Bone marrow (tissue), 2 donors: ENCODE data around the gene ENSA.
A peak's percentile ranks its signal among the peaks of the same experiment; 100 is the strongest.
"Not testable (repeated sequence)": the region's sequence is repeated elsewhere in the genome, so short reads cannot be mapped to it uniquely, and the experiment has no call there.

Experiments used
- DNase-seq, 2 donors: peaks; one replicate each; lab custom pipeline; 2025; lab: John Stamatoyannopoulos, UW

The ENSA gene

GRCh38 chr1:150621497-150622302 is 7.7 kb downstream of the ENSA start:
- peak in 1 of 2 donors; percentile 32 for DNase-seq

- no peak for DNase-seq
Observed at GRCh38 chr1:150620919-150621318, 8.5 kb downstream of the ENSA start.

- peak in 1 of 2 donors; percentile 54 for DNase-seq
Observed at GRCh38 chr1:150619576-150620509, 9.6 kb downstream of the ENSA start.

DNA sequence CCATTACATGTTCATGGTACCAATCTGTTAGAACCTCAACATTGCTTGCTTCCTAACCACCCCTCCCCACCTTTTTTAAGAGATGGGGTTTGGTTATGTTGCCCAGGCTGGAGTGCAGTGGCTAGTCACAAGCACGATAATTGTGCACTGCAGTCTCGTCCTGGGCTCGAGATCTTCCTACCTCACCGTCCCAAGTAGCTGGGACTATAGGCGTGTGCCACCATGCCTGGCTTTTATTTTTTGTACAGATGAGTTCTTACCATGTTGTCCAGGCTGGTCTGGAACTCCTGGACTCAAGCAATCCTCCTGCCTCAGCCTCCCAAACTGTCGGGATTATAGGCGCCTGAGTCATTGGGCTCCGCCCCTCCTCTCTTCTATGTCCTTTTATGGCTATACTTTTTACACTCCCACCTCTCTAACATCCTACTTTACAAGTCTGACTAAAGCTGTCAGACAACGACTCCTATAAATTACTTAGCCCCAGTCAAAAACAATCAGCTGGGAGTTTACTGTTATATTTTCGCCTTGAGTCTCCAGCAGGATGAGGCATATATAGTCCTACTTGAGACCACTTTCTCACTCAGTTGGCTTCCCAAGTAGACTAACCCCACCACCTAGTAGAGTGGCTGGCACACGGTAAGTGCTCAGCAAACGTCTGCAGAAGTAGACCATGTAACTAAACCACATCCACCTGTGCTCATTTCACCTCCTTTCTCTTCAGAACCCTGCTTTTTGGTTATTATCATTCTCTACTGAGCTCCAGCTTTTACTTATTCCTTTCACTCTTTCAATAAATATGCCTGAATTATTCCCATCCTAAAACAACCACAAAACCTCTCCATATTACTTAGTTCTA is 13.8 kb downstream of the ENSA start:
- DNase-seq = no peak

GRCh38 chr1:150613061-150613920 is 16.1 kb downstream of the ENSA start:
- DNase-seq = peak; percentile 15 to 94

GRCh38 chr1:150612014-150612345 is 17.4 kb downstream of the ENSA start:
- DNase-seq = no peak

GRCh38 chr1:150610576-150610975 is 18.8 kb downstream of the ENSA start:
- DNase-seq = no peak

DNA sequence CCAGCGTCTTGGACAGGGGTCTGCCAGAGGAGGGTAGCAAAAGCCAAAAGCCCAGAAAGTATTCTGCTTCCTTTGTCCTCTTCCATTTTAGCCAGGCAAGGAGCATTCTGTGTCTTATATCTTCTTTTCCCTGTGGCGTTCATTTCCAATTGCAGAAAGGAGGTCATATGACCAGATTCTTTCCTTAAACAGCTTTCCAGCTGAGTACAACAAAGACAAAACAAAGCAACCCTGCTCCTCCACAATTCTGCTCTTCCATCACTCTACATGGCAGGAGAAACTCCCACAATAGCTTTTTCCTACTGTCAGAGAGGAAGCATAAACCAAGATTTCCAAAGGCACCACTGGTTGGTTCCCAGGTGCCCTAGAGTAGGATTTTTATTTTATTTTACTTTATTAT is 19.7 kb downstream of the ENSA start:
- DNase-seq = no peak

- no peak for DNase-seq
Observed at GRCh38 chr1:150606463-150607142, 22.8 kb downstream of the ENSA start.

DNA sequence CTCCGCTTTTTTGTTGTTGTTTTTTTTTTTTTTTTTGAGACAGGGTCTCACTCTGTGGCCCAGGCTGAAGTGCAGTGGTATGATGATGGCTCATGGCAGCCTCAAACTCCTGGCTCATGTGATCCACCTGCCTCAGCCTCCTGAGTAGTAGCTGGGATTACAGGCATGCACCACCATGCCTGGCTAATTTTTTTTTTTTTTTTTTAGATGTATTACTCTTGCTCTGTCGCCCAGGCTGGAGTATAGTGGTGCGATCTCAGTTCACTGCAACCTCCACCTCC is 24.0 kb downstream of the ENSA start:
- not testable (repeated sequence) for DNase-seq

- DNase-seq = no peak
Observed at GRCh38 chr1:150604226-150604588, 25.2 kb downstream of the ENSA start.

DNA sequence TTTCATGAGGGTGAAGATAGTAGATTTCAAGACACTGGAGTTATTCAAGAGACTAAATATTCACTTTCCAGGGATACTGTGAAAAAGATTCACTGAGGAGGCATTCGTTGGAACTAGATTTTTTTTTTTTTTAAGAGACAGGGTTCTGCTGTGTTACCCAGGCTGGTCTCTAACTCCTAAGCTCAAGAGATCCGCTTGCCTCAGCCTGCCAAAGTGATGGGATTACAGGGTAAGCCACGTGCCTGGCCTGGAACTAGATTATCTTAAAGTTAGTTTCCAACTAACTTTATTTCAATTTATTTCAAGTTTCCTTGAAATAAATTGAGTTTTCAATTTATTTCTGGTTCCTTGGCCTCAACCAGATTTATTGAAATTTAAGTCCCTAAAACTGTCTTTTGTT is 25.7 kb downstream of the ENSA start:
- DNase-seq = no peak

- DNase-seq = not testable (repeated sequence)
Observed at GRCh38 chr1:150602372-150602771, 27.0 kb downstream of the ENSA start.

- DNase-seq = no peak
Observed at GRCh38 chr1:150601540-150601939, 27.9 kb downstream of the ENSA start.

GRCh38 chr1:150598346-150598745 is 31.1 kb downstream of the ENSA start:
- not testable (repeated sequence) for DNase-seq

DNA sequence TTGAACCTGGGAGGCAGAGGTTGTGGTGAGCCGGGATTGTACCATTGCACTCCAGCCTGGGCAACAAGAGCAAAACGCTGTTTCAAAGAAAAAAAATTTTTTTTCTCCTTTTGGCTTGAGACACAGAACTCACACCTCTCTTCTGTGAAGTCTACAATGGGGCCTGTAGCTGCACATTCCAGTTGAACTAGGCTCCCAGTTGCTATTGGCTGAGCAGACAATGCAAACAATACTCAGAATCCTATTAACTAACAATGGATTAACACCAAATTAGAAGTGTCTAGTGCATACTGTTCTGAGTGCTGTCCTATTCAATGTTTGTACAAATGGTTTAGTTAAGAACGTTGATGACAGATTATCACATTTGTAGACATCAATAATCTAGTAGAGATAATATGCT is 32.4 kb downstream of the ENSA start:
- DNase-seq = no peak

GRCh38 chr1:150596095-150596892 is 33.1 kb downstream of the ENSA start:
- no peak for DNase-seq

DNA sequence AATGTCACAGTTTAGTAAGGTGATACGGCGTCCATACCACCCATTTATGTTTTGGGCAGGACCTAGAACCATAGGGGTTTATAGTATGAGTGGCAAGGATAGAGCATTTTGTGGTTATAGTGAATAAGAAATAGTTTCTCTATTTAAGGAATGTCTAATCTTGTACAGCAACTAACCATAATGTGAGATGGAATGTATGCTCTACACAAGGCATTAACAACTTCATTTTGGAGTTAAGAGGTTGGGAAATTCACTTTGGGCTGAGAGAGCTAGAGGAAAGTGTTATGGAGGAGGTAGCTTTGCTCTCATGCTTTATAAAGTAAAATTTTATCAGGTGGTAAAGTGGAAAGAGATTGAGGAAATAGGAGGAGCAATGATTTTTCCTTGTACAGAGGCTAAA is 47.0 kb downstream of the ENSA start:
- DNase-seq = no peak

- not testable (repeated sequence) for DNase-seq
Observed at GRCh38 chr1:150581962-150582361, 47.5 kb downstream of the ENSA start.

DNA sequence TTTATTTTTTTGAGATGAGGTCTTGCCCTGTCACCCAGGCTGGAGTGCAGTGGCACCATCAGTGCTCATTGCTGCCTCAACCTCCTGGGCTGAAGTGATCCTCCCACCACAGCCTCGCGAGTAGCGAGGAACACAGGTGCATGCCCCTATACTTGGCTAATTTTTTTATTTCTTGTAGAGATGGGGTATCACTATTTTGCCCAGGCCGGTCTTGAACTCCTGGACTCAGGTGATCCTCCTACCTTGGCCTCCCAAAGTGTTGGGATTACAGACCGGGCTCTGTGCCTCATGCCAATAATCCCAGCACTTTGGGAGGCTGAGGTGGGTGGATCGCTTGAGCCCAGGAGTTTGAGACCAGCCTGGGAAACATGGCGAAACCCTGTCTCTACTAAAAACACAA is 48.0 kb downstream of the ENSA start:
- not testable (repeated sequence) for DNase-seq
